Hepatic stellate cell (primary cell): ENCODE results near the gene GRID1.

Experiments
- DNase-seq: peaks from one replicate; pipeline ENCODE4 v3.0.0; 2011; ENCODE audit warnings: low spot score

The GRID1 gene

GRCh38 chr10:86368987-86369386 is 2.4 kb upstream of the GRID1 start:
- DNase-seq, result no peak

GRCh38 chr10:86368046-86368445 is 1.5 kb upstream of the GRID1 start:
- DNase-seq, result no peak

DNA sequence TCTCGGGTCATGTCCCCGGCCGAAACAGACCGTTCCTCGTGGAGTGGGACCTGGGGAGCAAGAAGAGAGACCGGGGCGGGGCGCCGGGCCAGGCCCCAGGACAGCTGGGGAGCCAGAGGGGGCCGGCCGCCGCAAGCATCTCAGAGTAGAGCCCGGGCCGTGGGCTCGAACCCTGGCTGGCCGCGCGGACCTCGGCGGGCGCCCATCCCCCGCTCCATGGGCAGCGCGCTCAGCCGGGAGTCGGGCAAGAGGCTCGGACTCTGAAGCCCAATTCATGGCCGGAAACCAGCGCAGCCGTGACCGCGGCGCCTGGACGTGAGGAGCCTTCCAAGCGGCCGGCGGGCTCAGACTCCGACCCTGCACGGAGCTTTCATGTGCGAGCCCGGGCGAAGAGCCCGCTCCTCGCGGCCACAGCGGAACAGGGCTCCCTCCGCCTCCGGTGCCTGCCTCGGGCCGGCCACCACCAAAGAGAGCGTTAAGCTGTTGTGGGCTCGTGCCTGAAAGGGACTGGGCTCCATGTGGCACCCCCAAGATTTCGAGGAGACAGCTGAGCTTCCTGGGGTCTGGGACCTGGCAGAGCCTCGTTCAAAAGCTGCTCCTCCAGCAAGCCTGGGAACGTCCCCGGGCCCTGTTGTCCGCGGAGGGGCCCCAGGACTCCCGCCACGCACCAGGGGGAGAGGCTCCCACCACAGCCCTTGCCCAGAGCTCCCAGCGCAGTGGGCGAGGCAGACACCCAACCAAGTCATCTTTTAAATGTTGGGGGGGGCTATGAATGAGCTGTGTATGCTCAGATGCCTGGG is 757 bp upstream of the GRID1 start:
- no peak for DNase-seq

DNA sequence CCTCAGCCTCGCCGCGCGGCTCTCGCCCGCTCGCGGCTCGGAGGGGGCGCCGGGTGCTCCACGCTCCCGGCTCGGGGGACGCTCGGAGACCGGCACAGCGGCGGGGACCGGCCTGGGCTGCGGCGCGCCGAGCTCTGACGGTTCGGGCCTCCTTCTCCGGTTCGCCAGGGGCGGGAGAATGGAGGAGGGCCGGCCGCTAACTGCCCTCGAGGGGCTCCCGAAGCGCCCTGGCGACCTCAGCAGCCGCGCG is 232 bp upstream of the GRID1 start:
- no peak for DNase-seq

GRCh38 chr10:86365346-86366032 is 1.1 kb downstream of the GRID1 start:
- no peak for DNase-seq

GRCh38 chr10:86364491-86365345 is 1.9 kb downstream of the GRID1 start:
- DNase-seq, result no peak

GRCh38 chr10:86363833-86364490 is 2.6 kb downstream of the GRID1 start:
- DNase-seq, result no peak

DNA sequence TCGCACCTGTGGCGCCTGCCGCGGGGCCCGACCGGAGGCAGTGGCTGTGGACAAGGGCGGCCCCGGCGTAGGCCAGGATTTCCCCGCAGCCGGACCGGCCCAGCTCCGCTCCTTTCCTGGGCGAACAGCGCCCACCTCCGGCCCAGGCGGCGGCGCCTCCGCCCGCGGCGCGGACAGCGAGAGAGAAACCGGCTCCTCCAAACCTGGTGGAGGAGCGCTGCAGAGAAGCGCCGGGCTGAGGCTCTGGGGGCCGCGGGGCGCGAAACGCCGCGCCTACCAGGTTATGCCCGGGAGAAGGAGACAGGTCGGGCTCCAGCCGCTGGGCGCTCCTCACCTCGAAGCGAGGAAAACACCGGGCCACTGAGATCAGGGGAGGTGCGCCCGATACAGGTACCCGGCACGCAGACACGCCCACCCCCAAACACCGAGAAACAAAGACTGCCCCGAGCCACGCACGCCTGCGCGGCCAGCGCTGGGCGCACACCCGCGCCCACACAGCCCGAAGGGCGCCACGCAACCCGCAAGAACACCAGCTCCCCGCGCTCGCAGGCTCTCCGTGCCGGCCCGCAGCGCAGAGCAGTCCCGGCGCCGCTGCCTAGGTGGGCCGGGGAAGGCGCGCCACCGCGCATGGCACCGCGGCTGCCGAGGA is 3.3 kb downstream of the GRID1 start:
- no peak for DNase-seq

- no peak for DNase-seq
Measured at GRCh38 chr10:86362586-86363183, 3.9 kb downstream of the GRID1 start.

DNA sequence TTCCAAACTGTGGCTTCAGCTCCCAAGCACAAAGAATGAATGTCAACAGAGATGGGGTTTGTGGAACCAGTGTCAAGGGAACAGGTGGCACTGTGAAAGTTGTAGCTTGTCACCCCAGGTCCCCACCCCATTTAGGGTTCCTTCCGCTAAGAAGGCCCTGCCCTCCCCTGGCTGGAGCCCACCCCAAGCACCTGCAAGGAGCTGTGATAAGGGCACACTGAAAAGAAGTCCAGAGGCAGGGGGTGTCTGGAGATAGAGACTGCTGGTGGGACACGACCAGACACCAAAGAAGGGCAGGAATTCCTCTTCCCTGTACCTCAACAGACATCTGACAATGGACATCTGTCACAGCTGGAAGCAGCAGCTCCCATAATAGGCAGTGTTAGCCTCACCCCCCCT is 4.5 kb downstream of the GRID1 start:
- DNase-seq, result no peak

DNA sequence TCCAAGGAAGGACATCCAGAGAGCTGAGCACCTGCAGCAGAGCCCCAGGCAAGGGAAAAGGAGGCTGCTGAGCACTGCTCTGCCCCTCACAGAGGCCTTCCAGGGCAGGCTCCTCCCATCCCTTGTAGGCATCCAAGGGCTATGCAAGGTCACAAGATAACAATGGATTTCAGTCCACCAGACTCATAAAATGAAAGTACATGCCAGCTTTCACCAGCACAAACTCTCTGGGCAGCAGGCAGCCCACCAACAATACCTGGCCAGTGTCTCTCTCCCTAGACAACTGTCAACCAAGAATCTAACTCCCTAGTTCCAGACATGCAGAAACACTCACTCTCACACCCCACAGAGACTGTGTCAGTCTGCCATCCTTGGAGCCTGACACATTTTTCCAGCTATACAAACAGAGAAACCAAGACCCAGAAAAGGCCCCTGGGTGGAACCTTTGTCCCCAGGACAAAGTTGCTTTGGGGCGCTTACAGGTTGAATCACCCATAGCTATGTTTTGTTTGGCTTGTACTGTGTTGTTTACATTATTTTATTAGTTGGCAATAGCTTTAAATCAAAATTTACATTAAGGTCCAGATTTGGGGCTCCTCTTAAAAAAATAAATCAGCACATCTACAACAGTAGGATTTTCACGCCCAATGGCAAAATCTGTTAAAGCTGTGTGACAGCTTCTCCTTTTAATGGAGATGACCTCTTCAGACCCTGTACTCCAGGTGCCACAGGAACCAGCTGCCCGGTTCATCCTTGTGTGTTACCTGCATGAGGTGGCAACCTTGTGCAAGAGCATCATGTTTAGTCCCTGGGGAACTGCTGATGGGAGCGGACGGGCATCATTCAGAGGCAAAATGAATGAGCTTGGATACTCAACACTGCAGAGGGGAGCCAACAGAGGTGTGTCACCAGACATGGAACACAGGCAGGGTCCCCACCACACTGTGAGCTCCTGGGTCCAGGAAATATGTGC is 5.2 kb downstream of the GRID1 start:
- no peak for DNase-seq

- no peak for DNase-seq
Measured at GRCh38 chr10:86360657-86361056, 5.9 kb downstream of the GRID1 start.

GRCh38 chr10:86359954-86360353 is 6.6 kb downstream of the GRID1 start:
- no peak for DNase-seq

DNA sequence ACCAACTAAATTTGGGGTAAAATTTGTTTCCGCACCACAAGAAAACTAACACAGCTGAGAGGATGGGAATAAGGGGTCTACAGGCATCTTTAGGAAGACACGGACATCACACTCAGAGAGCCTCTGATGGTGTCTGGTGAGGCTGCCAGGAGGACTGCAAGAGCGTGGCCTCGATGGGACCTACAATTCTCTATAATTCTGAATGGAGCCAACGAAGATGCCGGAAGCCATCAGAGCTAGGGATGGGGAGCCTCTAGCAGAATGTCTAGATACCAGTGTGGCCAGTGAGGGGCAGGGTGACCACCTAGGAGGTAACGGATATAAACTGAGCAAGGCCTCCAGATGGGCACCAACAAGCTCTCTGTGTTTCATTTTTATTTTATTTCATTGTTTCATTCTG is 7.5 kb downstream of the GRID1 start:
- no peak for DNase-seq

DNA sequence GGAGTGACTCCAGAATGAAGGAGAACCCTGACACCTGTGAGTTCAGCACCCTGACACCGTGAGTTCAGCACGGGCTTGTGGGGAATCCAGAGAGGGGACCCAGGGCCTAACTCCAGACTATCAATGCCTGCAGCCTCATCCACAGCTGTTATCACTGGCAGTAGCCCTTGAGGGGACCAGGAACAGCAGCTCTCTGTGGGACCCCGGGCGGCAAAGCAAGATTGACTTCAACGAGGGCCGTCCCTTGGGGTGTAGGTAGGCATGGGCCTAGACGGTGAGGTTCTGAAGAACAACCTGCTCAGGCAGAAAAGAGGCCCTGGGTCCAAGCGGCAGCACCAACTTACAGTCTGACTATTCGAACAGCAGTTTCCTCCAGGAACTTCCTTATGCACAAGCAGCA is 8.9 kb downstream of the GRID1 start:
- no peak for DNase-seq

- DNase-seq, result no peak
Measured at GRCh38 chr10:86357041-86357440, 9.6 kb downstream of the GRID1 start.

GRCh38 chr10:86356296-86356695 is 10.3 kb downstream of the GRID1 start:
- no peak for DNase-seq

DNA sequence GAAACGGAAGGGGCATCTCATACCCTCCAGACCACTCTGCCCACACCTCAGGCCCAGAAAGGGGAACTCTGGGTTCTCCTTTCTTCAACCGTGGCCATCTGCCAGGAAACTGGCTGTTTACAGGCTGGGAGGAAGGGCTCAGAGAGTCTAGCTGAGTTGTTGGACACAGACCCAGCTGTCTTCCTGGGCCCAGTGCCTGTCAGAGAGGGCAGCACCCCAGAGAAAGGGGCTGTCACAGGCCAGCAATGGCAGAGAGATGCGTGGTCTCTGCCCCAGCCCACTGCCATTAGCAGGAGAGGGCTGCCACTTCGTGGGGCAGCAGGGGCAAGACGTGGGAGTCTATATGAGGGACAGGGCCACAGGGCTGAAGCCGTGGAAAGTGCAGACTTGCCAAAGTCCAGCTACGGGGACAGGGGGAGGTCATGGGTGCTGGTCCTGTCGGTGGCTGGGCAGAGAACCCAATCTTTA is 11.0 kb downstream of the GRID1 start:
- DNase-seq, result no peak

DNA sequence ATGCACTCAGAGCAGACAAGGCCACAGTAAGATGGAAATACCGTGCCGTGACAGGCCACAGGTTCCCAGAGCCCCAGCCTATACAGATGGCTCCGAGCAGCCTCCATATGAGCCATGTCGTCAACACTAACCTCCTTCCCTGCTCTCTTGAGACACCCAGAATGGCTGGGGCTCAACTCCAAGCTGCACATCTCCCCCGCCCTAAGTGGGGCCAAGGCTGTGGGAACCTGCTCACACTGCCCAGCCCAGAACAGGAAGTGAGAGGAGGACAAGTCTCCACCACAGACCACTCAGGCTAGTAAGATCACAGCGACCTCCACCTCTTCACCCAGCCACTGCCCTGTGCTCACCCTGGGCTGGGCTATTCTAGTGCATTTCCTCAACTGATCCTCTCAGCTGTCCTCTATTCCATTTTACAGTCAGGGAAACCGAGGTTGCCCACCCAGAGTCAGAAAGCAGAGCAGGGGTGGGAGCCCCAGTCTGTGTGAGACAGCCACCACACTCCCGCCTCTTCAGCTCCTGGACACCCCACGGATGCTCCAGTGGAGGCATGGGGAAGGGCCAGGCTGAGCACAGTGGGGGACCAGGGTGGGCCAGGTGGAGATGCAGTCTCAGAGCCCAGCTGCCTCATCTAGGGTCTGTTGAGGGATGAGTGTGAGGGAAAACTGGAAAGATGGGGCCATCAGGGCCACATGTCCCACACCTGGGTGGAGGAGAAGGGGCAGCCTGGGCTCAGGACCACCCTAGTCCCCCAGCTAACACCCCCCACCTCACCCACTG is 11.6 kb downstream of the GRID1 start:
- no peak for DNase-seq
